Dedifferentiated amniotic fluid mesenchymal stem cell (primary cell): ENCODE data around the gene DTNA.
"Not testable (repeated sequence)": the region's sequence is repeated elsewhere in the genome, so short reads cannot be mapped to it uniquely, and the experiment has no call there.

Experiments used
- DNase-seq: peaks from one replicate; pipeline ENCODE4 v3.0.0-alpha.2; 2016; ENCODE audit errors: extremely low spot score

Gene DTNA

DNA sequence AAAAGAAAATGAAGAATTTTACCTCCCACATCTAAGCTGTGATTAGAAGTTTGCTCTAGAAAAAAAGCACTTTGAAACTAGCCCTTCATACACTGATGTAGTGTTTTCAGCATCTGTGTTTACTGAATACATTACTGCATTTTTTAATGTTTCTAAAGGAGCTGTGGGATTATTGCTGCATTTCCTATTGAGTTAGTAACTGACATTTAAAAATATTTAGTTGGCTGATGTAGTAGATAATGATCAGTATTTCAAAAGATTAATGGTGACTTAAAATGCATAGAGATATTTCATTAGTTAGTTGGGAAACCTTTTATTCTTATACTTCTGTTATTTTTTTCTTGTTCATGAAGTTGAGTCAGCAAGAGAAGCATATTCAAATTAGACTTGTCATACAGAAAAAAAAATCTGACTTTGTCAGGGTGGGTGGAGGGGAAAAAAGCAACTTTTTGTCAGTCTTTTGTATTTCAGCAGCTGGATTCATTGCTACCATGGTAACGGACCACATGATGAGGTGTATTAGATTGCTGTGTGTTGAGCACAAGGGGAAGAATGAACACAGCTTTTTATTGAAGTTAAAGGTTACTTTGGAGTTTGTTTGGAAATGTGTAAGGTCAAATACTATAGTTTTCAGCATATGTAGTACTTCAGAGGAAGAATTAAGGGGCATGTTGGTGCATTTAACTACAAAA, at the start of gene DTNA:
DTNA (plus strand) TSS at position 549 of the 692 bp plus-strand sequence. CDS start 45,679 bp downstream, outside the sequence.
- peak; percentile 95 for DNase-seq

DNA sequence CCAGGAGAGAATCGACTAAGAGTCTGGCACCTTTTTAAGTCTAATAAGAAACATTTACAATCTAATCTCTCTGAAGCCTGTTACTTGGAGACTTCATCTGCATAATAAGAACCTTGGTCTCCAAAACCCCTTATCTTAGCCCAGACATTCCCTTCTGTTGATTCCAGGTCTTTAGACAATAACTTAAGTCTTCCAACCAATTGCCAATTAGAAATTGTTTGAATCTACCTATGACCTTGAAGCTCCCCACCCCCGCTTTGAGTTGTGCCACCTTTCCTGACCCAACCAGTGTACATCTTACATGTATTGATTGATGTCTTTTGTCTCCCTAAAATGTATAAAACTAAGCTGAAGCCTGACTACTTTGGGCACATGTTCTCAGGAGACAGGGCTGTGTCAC, 49.5 kb upstream of the DTNA start:
- no peak for DNase-seq

DNA sequence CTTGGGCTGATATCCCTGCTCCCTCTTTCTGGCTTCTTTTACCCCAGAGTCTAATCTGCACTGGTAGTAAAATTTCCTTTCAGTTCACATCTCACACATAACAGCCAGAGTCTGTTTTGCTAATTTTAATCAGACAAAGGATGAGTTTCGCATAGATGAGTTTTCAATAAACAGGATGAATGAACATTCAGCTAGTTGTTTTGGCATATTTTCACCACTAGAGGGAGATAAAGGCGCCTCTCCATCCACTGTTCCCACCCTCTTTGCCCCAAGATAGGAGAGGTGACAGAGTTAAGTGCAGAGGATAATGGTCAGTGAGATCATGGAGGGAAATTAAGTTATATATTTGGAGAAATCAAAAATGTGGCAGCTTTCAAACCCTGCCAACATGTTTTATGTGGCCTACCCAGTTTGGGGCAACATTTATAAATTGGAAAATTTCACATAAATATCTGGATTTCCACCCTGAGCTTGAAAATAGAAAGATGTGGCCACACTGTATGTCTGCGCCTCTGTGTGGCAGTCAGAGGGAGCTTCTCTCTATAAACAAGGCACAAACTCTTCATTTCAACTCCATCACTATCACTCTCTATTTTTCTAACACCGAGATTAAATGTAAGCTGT, 48.5 kb upstream of the DTNA start:
- peak; percentile 35 for DNase-seq

DNA sequence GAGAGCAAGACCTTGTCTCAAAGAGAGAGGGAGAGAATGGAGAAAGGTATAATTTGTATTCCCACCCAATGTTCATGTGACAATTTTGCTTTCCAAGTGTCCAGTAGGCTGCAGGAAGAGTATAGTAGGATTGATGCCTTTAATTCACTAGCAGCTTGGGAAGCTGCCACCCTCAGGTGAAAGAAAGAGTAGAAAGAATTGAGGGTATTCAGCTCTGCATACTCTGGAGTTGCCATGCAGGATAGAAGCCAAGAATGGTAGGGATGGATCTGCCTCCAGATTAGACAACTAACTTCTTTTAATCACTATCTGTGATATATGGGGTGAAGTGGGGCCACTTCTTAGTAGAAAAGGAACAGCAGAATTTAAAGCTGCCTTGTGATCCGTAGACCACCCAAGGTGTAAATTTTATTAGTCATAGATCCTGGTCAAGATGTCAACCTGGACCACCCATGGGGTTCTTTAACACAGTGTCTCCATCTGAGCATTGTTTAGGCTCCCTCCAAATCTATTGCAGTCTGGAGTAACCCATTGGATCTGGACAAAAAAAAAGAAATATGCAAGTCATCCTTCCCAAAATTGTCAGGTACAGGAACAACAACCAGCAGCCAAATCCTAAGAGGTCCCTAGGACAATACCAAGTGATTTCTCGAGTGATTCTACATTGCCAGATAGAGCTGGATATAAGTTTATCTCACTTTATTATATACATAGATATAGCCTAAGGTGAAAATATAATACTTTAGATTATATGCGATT, 33.1 kb upstream of the DTNA start:
- no peak for DNase-seq

DNA sequence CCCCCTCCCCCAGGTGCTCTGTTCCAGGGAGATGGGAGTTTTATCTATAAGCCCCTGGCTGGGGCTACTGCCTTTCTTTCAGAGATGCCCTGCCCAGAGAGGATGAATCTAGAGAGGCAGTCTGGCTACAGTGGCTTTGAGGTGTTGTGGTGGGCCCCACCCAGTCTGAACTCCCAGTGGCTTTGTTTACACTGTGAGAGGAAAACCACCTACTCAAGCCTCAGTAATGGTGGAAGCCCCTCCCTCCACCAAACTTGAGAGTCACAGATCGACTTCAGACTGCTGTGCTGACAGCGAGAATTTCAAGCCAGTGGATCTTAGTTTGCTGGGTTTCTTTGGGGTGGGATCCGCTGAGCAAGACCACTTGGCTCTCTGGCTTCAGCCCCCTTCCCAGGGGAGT, 20.3 kb upstream of the DTNA start:
- not testable (repeated sequence) for DNase-seq

DNA sequence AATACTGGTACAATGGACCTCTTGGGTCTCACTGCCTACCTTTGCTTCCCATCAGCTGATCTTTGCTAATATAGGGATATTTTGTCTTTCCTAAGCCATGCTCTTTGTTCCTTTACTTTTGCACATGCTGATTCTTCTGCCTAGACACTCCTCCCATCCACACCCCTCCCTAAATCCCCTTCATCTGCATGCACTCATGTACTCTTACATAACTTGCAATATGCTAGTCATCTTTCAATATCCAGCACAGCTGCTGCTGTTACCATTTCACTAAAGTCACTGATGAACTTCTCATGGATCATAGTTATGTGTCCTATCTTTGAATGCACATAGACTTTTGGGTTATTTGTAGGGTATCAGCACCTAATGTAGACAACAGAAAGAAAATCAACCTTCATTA, 18.5 kb upstream of the DTNA start:
- DNase-seq = no peak

DNA sequence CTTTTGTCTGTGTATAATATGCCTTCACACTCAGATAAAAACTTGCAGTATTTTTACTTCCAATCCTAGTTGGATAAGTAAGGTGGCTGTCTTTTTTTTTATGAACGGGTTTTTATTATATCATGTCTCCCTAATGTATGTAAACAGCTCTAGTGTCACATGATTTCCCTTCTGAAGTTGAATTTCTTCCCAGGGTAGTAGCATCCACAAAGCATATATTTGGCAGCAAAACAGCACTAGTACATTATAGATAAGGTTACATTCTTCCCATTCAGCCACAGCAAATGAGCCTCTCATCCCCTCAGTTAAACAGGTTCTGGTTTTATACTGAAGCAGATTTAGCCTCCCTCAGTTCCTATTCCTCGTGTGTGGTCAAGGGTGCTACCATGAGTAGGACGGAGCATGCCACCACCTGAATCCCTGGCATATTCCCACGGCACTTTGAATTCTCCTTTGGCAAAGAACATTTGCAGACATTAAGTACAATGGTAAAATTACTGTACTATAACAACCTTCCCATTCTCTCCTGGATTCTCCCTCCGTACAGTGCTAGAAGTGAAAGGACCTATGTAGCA, 15.4 kb upstream of the DTNA start:
- DNase-seq = no peak

DNA sequence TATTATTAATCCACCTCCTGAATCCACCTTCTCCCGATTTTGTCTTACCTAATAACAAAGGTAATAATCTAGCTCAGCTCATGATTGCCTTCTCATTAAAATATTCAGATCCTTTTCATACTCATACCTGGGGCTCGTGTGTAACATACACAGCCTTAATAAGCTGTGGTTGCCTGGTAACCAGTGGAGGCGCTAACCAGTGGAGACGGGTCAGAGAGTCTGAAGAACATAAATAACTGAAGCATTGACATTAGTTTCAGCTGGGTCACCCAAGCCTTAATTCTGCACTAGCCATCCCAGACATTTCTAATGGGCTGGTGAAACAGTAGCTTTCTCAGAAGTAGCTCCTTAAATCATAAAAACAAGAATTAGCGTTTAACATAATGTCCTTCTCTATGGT, 14.8 kb upstream of the DTNA start:
- DNase-seq = no peak

DNA sequence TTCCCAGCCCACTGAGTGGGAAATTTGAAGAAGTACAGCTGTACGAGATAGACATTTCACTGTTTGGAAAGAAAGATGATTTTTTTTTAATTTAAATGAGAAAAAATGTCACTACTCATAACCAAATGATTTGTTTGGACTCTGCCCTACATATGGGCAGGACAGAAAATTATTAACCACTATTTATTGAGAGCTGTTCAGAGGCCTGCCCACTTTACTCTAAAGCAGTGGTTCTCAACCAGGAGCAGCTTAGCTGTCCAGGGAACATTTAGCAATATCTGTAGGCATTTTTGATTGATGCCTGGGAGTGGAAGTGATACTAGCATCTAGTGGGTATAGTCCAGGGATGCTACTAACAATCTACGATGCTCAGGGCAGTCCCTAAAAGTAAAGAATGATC, 13.4 kb upstream of the DTNA start:
- no peak for DNase-seq

DNA sequence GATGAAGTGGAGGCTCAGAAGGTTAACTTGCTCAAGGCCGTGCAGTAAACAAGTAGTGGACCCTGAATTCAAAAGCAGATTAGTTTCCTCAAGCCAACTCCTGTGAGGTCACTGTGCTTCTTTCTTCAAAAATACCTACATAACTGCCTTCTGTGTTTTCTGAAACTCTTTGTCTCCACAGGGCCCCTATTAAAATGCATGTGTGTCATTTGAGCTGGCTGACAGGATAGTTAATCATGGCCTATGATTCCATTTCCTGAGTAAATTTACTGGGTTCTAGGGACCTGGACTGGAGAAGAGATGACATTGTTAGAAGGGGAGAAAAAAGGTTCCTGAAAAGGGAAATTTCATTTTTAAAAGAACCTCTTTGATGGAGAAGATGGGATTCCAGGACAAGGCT, 12.9 kb upstream of the DTNA start:
- DNase-seq = no peak

DNA sequence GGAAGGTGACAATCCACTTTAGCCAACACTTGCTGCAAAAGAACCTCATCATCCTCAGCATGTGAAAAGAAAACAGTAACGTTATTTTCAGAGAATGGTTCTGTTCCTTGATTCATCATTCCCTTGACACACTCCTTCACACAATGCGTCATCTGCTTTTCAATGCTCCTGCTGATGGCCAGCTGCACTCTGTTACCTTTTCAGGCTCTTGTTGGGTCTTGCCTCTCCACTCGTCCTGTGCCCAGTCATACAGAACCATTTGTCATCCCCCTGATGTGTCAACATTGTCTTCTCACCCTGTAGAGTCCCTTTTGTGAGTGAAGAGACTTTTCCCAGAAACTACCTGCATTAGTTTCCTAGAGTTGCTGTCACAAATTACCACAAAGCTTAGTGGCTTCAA, 12.2 kb upstream of the DTNA start:
- DNase-seq = no peak

DNA sequence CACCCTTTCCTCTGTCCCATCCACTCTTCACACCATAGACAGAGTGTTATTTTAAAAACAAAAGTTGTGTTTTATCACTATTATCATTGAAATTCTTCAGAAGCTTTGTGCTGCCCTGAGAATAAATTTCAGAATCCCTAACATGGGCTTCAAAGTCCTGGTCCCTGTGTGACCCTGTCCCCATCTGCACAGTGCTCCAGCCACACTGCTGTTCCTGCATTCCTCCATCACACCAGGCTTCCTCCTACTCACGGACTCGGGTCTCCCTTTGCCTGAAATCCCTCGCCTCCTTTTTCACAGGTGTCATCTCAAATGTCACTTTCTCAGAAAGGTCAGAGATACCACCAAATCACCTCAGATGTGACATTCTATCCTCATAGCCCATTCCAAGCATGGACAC, 8.2 kb upstream of the DTNA start:
- no peak for DNase-seq

DNA sequence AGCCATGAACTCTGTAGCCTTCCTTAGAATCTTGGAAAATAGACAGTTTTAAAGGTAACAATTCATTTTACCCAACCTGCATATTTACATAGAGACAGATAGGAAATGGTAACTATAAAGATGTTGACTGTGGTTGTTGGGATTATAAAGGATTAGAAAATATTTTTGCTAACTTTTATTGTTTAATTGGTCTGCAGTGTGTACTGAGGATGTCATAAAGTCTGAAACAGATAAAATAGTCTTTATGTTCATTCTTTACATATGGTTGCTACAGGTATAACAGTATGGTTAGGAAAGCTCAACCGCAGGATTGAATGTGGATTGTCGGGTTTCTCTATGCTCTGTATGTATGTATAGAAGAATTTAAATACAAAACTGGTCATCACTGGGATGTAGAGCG, 7.3 kb upstream of the DTNA start:
- no peak for DNase-seq

DNA sequence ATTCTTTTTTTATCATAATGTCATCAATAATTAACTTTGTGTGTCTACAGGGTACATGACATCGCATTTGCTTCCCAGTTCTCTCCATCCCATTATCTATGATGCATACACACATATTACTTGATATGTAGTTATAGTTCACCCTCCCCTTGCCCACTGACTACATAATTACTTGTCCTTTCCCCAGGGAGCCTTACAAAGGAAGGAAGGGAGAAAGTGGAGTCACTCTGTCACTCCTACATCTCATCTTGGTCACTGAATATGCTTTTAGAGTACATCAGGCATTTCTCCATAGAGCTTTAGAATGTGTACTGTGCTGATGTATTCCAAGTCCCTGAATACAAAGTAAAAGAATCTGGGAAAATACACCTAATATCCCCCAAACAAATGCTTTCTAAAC, 6.0 kb upstream of the DTNA start:
- DNase-seq = no peak

DNA sequence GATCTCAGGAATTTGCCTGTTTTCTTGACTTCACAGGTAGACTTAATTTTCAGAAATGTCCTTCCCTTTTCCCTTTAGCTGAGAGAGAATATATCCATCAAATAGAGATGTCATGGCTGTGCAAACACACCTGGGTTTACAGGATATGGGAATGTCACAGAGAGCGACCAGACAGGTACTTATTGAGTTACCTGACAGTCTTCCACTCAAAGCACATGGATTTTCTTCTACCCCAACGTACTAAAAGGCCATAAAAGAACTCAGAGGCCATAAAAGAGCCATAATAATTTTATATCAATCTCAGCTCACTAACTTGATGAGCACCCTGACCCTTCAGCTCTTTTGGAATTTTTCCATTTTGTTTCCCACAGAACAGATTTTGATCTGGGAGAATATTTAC, 5.3 kb upstream of the DTNA start:
- DNase-seq = no peak

DNA sequence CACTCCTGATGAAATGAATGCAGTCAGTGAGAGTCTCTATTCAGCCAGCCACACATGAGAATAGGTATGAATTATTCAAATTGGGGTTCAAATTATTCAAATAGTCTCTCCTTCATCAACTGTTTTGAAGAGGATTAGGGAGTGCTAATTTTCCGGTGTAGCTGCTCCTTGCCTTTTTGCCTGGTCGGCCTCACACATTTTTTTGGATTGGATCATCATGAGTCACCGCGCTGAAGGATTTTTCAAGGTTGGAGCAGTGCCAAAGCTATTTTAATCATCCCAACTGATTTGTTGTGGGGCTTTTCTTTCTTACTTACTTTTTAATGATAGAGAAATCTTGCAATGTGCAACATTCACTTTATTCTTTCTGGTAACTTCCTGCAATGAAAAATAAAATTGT, 2.4 kb upstream of the DTNA start:
- peak; percentile 86 for DNase-seq

DNA sequence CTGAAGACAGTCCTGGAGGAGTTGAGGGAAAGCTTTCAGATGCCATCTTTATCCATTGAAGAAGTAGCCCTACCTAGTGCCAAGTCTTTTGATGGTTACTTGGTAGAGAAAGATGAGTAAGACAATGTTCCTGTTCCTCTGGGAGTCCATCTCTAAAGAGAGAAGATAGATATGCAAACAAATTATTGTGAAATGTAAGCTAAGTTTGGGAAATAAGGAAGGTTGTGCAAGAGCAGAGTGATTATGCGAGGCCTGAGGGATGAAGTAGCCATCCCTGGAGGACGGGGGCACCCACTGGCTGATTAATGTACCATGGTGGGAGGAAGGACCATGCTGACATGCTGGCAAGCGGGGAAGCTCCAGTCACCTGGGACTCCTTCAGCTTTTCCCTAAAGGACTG, 994 bp upstream of the DTNA start:
- peak; percentile 55 for DNase-seq

DNA sequence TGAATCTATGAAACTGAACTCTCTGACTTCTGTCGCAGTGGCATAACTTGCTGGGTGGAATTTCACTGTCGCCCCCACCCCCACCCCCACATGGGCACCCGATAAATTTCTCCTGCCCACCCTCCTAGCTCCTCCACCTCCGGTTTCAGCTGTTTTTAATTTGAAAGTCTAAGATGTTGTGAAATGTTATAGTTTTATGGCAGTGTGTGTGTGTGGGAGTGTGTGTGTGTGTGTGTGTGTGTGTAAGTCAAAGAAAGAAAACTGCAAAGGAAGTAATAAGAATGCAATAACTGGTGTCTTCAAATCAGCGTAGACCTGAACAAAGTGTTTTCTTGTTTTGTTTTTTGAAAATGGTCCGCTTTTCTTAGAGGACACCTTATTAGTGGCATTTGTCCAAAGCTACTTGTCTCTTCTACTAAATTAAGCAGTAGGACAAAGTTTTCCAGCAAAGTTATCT, 388 bp downstream of the DTNA start:
- DNase-seq = peak; percentile 47

DNA sequence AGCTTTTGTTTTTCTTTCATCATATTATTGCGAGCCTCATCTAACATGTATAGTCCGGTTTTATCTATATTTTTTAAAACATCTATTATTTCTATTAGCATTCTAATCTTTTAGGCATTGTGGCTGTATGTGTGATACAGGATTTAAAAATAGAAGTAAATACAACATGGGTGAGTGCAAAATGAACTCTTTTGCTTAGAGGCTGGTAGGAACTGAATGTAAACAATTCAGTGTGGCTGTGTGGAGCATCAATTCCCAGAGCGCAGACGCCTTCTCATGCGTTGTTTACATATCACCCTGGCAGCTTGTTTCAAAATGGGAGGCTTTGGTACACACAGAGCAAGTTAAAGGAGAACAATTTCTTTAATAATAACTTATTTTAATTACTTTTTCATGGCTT, 836 bp downstream of the DTNA start:
- peak; percentile 67 for DNase-seq

DNA sequence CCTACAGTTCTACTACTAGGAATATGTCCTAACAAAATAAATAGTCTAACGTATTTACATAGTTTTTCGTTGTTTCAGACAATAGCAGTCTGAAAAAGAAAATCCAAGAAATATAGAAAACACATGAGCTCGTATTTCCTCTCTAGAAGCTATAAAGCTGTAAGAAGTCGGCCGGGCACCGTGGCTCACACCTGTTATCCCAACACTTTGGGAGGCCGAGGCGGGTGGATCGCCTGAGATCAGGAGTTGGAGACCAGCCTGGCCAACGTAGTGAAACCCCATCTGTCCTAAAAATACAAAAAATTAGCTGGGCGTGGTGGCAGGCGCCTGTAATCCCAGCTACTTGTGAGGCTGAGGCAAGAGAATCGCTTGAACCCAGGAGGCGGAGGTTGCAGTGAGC, 6.0 kb downstream of the DTNA start:
- not testable (repeated sequence) for DNase-seq

DNA sequence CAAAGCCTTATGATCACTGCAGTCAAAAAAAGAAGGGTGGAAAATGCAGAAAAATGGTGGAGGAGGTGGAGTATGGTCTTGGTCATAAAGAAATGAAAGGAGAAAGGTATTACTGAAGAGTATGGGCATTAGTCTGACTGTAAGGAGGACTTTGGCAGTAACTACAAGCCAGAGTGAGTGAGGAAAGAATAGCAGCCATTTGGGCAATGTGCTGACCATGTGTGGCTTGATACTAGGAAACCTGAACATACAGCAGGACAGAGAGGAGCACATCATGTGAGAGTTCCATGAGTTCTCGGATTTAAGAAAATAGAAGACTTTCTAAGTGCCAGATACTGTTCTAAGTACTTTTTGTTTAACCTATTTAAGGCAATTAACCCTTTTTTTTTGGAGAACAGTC, 8.5 kb downstream of the DTNA start:
- no peak for DNase-seq

DNA sequence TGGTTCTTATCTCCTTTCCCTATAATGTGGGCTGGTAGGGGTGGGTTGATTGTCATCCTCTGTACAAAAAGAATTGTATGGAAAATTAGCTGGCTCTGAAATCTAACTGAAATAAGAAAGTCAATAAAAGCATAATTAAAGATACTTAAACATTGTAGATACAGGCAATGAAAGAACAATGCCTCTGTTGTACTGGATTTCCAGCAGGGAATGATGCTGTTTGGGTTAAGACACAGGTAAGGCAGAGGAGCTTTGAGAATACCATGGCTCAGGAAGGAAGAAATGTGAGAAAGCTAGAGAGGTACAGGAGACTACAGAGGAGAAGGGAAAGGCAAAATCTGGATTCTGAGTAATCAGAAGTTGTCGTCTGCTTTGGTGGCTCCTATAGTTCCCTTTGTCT, 10.1 kb downstream of the DTNA start:
- no peak for DNase-seq

DNA sequence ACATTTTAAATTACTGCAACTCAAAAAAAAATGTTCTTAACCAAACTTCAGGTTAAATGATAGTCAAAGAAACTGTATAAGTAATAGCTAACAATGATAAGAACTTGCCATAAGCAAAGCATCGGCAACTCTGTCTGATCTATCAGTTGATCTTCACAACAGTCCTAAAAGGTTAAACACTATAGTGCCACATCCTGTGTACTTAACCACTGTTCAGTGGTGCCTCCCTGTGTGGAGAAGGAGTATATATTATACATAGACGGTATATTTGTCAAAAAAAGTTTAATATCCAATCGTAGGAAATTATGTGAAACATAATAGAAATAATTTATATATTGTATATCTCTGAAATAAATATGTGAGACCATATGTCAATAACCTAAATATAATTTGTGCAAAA, 13.0 kb downstream of the DTNA start:
- no peak for DNase-seq
